ENCODE results near the gene KRT74. TPM values are rescaled to one million over a fixed set of nuclear protein-coding genes. Genes with fewer than 3 reads are reported as not detected.

Gene KRT74
- polyA plus RNA-seq, 2 of the 4 experiments (the other 2 are of a cell fraction), result not detected

GRCh38 chr12:52611080-52611468 lies 37.4 kb upstream of the KRT74 start:
- Histone ChIP-seq H3K4me2 (no peak overlapping the region), H3K27ac (no peak overlapping the region), H3K4me3 (no peak overlapping the region), H3K9me3 (no peaks in the 10 kb centered on the region), H3K4me1 (no peaks in the 10 kb centered on the region)
- WGBS (ENCODE audit: missing lambda C conversion rate), result 91% methylated on average over 6 of the region's 6 CpGs
- ChIA-PET POLR2A (no interaction called here), CTCF (interaction anchor here (1.5 kb wide), 1 partner anchor 255 kb away, joined by 6 read pairs; no protein-coding TSS in a partner anchor)
- TF ChIP-seq MAX (IDR thresholded peaks at IDR 0.05), result no peak
- no peak for TF ChIP-seq NFE2L2 (conservative IDR thresholded peaks at IDR 0.05; ENCODE audit: low read length)
- no peak for TF ChIP-seq ELK1 (IDR thresholded peaks at IDR 0.05; ENCODE audit: low read depth, low read length)
- no peak for TF ChIP-seq USF2 (IDR thresholded peaks at IDR 0.05)
- no peak for TF ChIP-seq PBX3 (IDR thresholded peaks at IDR 0.05)
- no peak for TF ChIP-seq ESRRA (IDR thresholded peaks at IDR 0.05; ENCODE audit: borderline replicate concordance, low read length)
- no peak for TF ChIP-seq JUN (IDR thresholded peaks at IDR 0.05)
- TF ChIP-seq NPAS2 (CRISPR knock-in tag; IDR thresholded peaks at IDR 0.05; ENCODE audit: borderline replicate concordance), result no peak
- TF ChIP-seq HOXB13 (CRISPR knock-in tag; IDR thresholded peaks at IDR 0.05; ENCODE audit: low read depth), result no peak
- no peak for TF ChIP-seq MAFK (IDR thresholded peaks at IDR 0.05; ENCODE audit: partially characterized antibody)
- no peak for TF ChIP-seq FOXS1 (CRISPR knock-in tag; IDR thresholded peaks at IDR 0.05)
- no peak for TF ChIP-seq MYC (IDR thresholded peaks at IDR 0.05; ENCODE audit: borderline replicate concordance, low read length)
- no peak for TF ChIP-seq RNF2 (IDR thresholded peaks at IDR 0.05; ENCODE audit: borderline replicate concordance, low read depth)
- no peak for TF ChIP-seq RFX5 (IDR thresholded peaks at IDR 0.05)
- no peak for TF ChIP-seq FOSB (CRISPR knock-in tag; IDR thresholded peaks at IDR 0.05)
- no peak for TF ChIP-seq KDM5A (IDR thresholded peaks at IDR 0.05)
- TF ChIP-seq BCL3 (IDR thresholded peaks at IDR 0.05), result no peak
- TF ChIP-seq CHD4 (IDR thresholded peaks at IDR 0.05; ENCODE audit: borderline replicate concordance), result no peak
- FAIRE-seq (no peak), ATAC-seq (no peak), DNase-seq (ENCODE audit: low read depth in 1 of 2, low spot score in 1 of 2) (no peak)

- no peaks in the 10 kb centered on the region for H3K4me1 ChIP-seq
- CTCF ChIA-PET, result interaction anchor here (1.0 to 1.4 kb wide), 5 partner anchors 12 to 270 kb away, joined by 3 to 6 read pairs (median 3); no protein-coding TSS in a partner anchor
- H3K4me2 ChIP-seq, result no peak overlapping the region
- DNase-seq (ENCODE audit: low read depth in 1 of 2, low spot score in 1 of 2) (no peak), FAIRE-seq (no peak), ATAC-seq (no peak)
- H3K27ac ChIP-seq, result no peak overlapping the region
- no peak overlapping the region for H3K4me3 ChIP-seq
- TF ChIP-seq HDAC2 (IDR thresholded peaks at IDR 0.05), result no peak
- TF ChIP-seq EP300 (IDR thresholded peaks at IDR 0.05), result no peak
- TF ChIP-seq ZFP36 (IDR thresholded peaks at IDR 0.05; ENCODE audit: borderline replicate concordance, partially characterized antibody), result no peak
- TF ChIP-seq BHLHE40 (IDR thresholded peaks at IDR 0.05; ENCODE audit: low read depth, low read length), result no peak
- TF ChIP-seq NFE2L2 (conservative IDR thresholded peaks at IDR 0.05; ENCODE audit: low read length), result no peak
- no peak for TF ChIP-seq TFCP2L1 (CRISPR knock-in tag; IDR thresholded peaks at IDR 0.05)
- no peak for TF ChIP-seq HOXB5 (CRISPR knock-in tag; IDR thresholded peaks at IDR 0.05)
- TF ChIP-seq KDM5A (IDR thresholded peaks at IDR 0.05), result no peak
- TF ChIP-seq RCOR1 (IDR thresholded peaks at IDR 0.05; ENCODE audit: low read depth, low read length), result no peak
- no peak for TF ChIP-seq FOXS1 (CRISPR knock-in tag; IDR thresholded peaks at IDR 0.05)
- no peak for TF ChIP-seq MAZ (IDR thresholded peaks at IDR 0.05; ENCODE audit: borderline replicate concordance, low read depth, low read length)
- no peak for TF ChIP-seq MYC (IDR thresholded peaks at IDR 0.05; ENCODE audit: borderline replicate concordance, low read length)
- TF ChIP-seq RAD21 (conservative IDR thresholded peaks at IDR 0.05 in 1 of 2, IDR thresholded peaks at IDR 0.05 in 1 of 2), result no peak
- TF ChIP-seq ELK1 (IDR thresholded peaks at IDR 0.05; ENCODE audit: low read depth, low read length), result no peak
- POLR2A ChIA-PET, result no interaction called here
- WGBS (ENCODE audit: missing lambda C conversion rate), result 53% methylated on average over 8 of the region's 8 CpGs
- no peaks in the 10 kb centered on the region for H3K9me3 ChIP-seq
Observed at GRCh38 chr12:52608826-52609630, 35.4 kb upstream of the KRT74 start.

All from A549 (cell line).